GM13977 (cell line): ENCODE results near the gene THOC5.

Experiments
- DNase-seq: peaks from one replicate; pipeline ENCODE4 v3.0.0; 2012; ENCODE audit warnings: low spot score
- CTCF ChIP-seq: IDR thresholded peaks from 2 replicates; pipeline ENCODE4 v1.5.1; 2012; ENCODE audit warnings: mild to moderate bottlenecking, control low read depth; ENCODE audit not compliant: insufficient read depth; ENCODE audit errors: extremely low read depth, missing control alignments
- in situ Hi-C: fragments of 300-500 bp; cut with MboI; formaldehyde crosslinking; loops from one replicate; pipeline ENCODE4 v1.12.0; 2022; ENCODE audit warnings: low sequenced_read_pairs, low pct_unique_long_range_greater_than_20kb, mixed read lengths, inconsistent platforms; ENCODE audit not compliant: unreplicated experiment

THOC5 gene

GRCh38 chr22:29487426-29487986 is 66.1 kb downstream of the THOC5 start:
- no peak for DNase-seq
- in situ Hi-C loops = no loop called here
- TF ChIP-seq CTCF = no peak

- in situ Hi-C loops = no loop called here
- no peak for DNase-seq
- TF ChIP-seq CTCF = no peak
These were observed 68.1 kb downstream of the THOC5 start for GRCh38 chr22:29485448-29485847.

- DNase-seq = no peak
- TF ChIP-seq CTCF = no peak
- in situ Hi-C loops = no loop called here
These were observed 68.9 kb downstream of the THOC5 start for GRCh38 chr22:29484642-29485041.

- in situ Hi-C loops = no loop called here
- no peak for DNase-seq
- TF ChIP-seq CTCF = no peak
These were observed 70.3 kb downstream of the THOC5 start for GRCh38 chr22:29483254-29483653.

GRCh38 chr22:29482726-29483125 is 70.8 kb downstream of the THOC5 start:
- in situ Hi-C loops = no loop called here
- DNase-seq = no peak
- no peak for TF ChIP-seq CTCF

- no peak for DNase-seq
- TF ChIP-seq CTCF = no peak
- in situ Hi-C loops = no loop called here
These were observed 71.3 kb downstream of the THOC5 start for GRCh38 chr22:29482253-29482652.
